C4-2B (cell line): Measurements from ENCODE around the gene CHST11.

Experiments
- CTCF ChIP-seq: fragments of 450-650 bp; conservative IDR thresholded peaks from 2 replicates; pipeline ENCODE4 v1.5.1; 2017; ENCODE audit warnings: mild to moderate bottlenecking
- ZFX ChIP-seq: fragments of 450-650 bp; IDR thresholded peaks from 2 replicates; pipeline ENCODE4 v1.6.1; 2017

GRCh38 chr12:104683831-104684503 lies 227.2 kb downstream of the CHST11 start:
- TF ChIP-seq CTCF (no peak), ZFX (no peak)
